ENCODE data around the gene INPP4B.
A peak's percentile ranks its signal among the peaks of the same experiment; 100 is the strongest.

The INPP4B gene

GRCh38 chr4:142567199-142567598 is 278.9 kb downstream of the INPP4B start:
- DNase-seq, result peak; percentile 27

DNA sequence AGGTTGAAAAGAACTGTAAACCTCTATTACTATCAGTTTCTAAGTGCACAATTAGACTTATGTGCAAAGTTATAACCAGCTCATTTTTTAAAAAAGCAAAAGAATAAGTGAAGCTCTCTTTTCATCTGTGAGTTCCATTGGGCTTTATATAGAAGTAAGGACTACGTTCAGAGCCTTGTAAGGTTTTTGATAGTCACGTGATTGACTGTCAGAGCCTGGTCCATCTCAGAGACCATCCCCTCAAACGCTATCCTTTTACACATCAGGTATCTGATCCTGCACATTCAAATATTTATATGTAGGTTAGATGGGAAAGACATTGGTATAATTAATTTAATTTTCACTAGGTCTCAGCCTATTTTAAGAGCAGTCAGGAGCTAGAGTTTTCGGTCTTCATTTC is 279.3 kb downstream of the INPP4B start:
- no peak for DNase-seq

- DNase-seq, result no peak
These were observed 279.9 kb downstream of the INPP4B start for GRCh38 chr4:142566243-142566642.

GRCh38 chr4:142565771-142566170 is 280.3 kb downstream of the INPP4B start:
- DNase-seq, result no peak

DNA sequence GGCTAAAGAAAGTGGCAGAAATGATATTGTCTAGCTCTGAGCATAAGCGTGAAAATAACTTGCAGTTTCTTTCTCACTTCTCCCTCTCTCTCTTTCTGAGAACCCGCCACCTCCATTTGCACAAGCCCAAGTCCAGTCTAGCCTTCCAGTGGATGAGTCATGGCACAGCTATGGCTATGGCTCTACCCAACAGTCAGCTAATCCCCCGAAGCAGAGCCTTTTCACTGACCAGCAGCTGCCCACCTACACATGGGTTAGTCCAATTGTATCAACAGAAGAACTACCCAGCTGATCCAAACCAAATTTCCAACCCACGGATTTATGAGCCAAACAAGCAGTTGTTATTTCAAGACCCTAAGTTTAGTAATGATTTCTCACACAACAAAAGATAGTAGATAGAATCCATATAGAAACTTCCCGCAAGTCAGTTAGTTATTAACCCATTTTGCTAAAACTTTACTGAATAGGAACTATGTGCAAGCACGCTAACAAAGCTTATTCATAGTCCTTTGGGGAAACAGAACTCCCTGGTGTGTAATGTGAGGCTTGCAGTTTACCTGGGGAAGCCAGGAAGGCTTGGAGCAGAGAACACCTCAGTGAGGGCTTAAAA is 282.3 kb downstream of the INPP4B start:
- DNase-seq, result no peak

GRCh38 chr4:142559986-142560385 is 286.1 kb downstream of the INPP4B start:
- no peak for DNase-seq

GRCh38 chr4:142558851-142559250 is 287.2 kb downstream of the INPP4B start:
- DNase-seq, result no peak

- DNase-seq, result no peak
These were observed 288.8 kb downstream of the INPP4B start for GRCh38 chr4:142557239-142557801.

DNA sequence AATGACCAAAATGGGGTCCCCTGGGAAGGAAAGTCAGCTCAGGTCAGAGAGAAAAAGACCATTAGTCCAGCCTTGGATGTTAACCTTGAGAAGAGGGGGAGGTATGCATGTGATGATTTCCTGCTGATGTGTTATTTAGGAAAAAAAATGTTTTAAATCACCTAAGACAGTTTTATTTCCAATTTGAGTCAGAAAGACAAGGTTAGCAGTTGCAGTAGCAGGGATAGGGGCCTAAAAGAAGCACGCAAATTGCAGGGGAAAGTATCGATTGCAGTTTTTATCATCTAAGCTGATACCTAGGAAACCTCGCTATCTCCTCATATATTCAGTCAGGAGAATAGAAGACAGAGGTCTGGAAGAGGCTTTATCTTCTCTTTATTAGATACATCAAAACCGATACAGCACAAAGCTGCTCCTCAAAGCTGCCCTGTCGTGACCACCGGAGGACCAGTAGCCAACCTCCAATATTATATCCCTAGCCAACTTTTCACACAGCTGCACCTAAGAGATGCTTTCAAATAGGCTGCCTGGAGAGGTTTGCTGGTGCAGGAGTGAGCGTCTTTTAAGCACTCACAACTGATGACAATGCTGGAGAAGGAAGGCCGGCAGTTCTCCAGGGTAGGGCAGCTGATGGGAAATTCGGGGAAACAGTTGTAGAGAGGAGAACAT is 289.4 kb downstream of the INPP4B start:
- no peak for DNase-seq

- no peak for DNase-seq
These were observed 290.1 kb downstream of the INPP4B start for GRCh38 chr4:142556048-142556447.

DNA sequence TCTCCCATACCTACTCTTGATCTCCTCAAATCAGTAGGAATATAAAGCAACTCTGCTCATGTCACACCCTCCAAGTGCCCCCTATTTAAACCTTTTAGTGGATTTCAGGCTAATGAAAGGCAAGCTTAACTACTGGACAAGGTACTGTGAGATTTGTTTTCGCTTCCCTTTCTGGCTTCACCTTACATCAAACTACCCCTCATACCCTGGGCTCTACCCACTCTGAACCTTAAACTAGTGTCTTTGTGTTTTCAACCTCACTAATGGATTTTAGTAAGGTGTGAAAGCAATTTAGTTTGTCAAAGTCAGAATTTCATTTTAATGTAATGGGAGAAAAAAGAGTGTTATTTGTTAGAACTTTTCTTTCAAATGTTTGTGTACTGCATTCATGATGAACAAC is 291.7 kb downstream of the INPP4B start:
- DNase-seq, result no peak

GRCh38 chr4:142551517-142552305 is 294.4 kb downstream of the INPP4B start:
- DNase-seq, result no peak

GRCh38 chr4:142550965-142551364 is 295.1 kb downstream of the INPP4B start:
- no peak for DNase-seq

DNA sequence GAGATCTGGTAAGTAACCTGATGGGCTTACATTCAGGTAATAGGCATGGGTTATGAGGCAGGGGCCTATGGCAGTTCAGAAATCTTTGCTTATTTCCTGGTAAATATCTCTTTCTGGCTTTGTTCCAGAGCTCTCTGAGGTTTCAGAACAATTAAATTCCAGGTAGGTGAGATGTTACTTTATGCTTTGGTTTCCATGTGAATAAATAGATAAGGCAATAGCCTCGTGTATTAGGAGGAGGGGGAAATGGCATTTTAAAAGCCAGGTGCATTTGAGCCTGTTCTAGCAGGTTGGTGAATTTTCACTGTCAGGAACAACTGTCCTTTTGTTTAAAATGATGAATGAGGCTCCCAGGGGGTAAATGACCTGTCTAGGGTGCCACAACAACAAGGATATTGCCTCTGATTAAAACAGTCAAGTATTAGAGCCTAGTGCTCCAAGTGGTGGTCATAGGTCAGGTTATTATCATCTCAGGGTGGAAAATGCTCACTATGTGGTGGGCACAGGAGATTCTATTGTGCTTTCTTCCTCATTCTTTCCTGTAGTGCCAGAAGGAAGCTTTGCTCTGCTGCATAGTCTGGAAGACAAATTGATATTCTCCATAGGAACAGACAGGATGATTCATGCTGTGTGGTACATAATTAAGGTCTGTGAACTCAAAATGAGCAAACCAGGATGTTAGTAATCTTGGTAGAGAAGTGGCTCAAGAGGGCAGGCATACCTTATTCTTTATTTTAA is 296.2 kb downstream of the INPP4B start:
- DNase-seq, result no peak

DNA sequence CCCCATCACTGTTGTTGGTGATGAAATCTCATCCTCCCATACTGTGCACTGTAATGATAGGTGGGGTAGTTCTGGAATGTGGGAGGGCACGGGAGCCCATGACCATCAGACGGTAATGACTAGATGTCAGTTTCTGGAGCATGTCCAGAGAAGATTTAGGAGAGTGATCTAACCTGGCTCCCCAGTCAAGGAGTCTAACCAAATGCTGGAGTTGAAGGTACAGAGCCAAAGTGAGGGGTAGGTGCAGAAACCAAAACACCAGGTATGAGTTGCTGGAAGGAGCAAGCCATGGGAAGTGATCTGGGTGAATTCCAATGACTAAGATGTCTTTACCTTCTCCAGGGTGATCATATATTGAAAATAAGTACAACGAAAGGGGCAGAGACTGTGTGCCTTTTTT is 296.9 kb downstream of the INPP4B start:
- no peak for DNase-seq

GRCh38 chr4:142548491-142548890 is 297.6 kb downstream of the INPP4B start:
- no peak for DNase-seq

- no peak for DNase-seq
These were observed 298.1 kb downstream of the INPP4B start for GRCh38 chr4:142547974-142548373.

- DNase-seq, result no peak
These were observed 301.5 kb downstream of the INPP4B start for GRCh38 chr4:142544594-142544993.

GRCh38 chr4:142544039-142544438 is 302.1 kb downstream of the INPP4B start:
- DNase-seq, result no peak

DNA sequence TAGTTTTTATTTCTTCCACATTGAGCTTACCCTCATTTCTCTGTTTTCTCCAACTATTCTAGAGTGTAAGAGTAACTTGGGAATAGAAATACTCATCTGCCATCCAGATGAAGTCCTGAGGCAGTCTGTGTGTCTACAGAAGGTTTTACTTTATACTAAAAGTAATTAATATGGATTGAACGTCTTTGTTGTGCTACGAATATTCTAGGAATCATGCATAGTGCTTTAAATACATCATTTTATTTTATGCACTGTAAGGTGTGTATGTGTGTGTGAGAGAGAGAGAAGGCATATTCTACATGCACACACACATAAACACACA is 305.7 kb downstream of the INPP4B start:
- DNase-seq, result no peak

DNA sequence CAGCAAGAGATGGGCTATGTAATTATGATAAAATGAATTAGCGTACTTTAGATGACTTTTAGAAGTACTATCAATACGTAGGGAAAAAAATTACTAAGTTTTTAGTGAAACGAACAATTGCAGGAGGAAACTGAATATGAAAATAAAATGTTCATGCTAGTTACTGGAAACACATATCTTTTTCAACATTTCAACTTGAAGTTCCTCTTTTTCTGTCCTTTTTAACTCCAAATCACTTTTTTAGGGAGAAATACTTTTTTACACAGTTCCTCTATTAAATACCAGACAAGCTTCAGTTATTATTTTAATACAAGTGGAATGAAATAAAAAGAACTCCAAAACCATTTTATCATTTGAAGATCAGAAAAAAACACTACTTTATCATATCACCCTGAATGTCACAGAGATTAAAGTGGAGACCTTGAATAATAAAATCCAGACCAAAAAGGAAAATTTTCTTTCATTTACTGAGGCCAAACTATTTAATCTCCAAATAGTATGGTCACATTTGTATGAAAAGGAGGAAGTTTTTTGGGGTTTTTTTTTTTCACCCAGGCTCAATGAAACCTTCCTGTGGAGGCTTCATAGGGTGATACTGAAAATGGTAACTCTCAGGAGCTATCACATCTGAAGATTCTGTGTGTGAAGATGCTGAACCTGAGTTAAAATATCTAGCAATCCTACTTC is 306.2 kb downstream of the INPP4B start:
- no peak for DNase-seq

DNA sequence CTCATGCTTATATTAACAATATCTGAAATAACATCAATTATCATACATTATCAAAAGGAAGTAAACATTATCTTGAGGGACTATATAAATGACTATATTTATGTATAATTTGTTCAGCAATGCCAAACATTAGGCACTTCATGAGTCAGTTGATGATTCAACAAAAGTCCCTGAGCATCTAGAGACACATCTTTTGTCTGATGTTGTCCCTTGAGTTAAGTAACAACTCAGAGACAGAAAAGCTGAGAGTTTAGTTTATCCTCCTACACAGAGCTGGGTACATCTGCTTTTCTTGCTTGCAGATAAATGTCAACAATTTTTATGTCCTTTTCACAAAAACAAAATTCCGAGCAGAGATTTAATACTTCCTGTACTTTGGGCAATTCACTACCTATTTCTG is 311.1 kb downstream of the INPP4B start:
- no peak for DNase-seq

DNA sequence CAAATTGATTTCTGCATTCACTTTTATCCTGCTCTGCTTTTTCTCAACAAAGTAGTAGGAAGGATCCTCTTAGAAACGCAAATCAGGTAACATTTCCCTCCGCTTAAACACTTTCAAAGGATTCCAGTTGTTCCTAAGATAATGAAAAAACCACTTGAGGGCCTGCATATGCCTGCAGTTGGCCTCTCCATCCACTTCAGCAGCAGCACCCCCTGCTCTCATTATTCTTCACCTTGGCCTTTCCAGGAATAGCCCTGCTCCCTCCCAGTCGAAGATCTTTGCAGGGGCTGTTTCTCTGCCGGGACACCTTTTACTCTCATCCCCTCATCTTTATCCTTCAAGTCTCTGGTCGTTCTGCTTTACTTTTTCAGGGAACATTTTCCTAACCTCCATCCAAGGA is 314.0 kb downstream of the INPP4B start:
- DNase-seq, result no peak

Data from activated CD4-positive, alpha-beta T cell treated with anti-CD3 and anti-CD28 coated beads for 1 hour (primary cell).